Right cardiac atrium (tissue), 5 donors: ENCODE results near the gene DDR1. TPM values are rescaled to one million over a fixed set of nuclear protein-coding genes. Genes with fewer than 3 reads are reported as not detected.
"Not testable (repeated sequence)": the region's sequence is repeated elsewhere in the genome, so short reads cannot be mapped to it uniquely, and the experiment has no call there.

ENCODE experiments used
- ATAC-seq, 2 donors: fragments of 200-7000 bp; cut with Tn5 transposase; one replicate each; pipeline versions ENCODE4 v1.8.0 to v1.9.1; 2020; ENCODE audit warnings: moderate library complexity in 2 of 2, mild to moderate bottlenecking in 1 of 2
- DNase-seq, 3 donors: peaks; one replicate each; pipeline ENCODE4 v3.0.0-alpha.2; 2020
- H3K27ac ChIP-seq: one replicate; pipeline ENCODE4 v1.5.1; 2013; ENCODE audit warnings: mild to moderate bottlenecking, low read length, control low read depth, moderate library complexity
- H3K27me3 ChIP-seq: one replicate; pipeline ENCODE4 v1.6.1; 2013; ENCODE audit not compliant: control insufficient read depth, insufficient read depth
- H3K4me1 ChIP-seq: one replicate; pipeline ENCODE4 v1.6.1; 2013; ENCODE audit warnings: low read length; ENCODE audit not compliant: control insufficient read depth, insufficient read depth
- H3K4me3 ChIP-seq: one replicate; pipeline ENCODE4 v1.5.1; 2013; ENCODE audit warnings: low read length, control low read depth
- H3K9me3 ChIP-seq: one replicate; pipeline ENCODE4 v1.6.1; 2013; ENCODE audit warnings: low read length; ENCODE audit not compliant: control insufficient read depth
- WGBS: extraction: QIAGEN DNeasy Blood & Tissue Kit; methylation state at CpG from one replicate; pipeline ENCODE4 v1.1.7; 2013; 5-methylcytosine and 5-hydroxymethylcytosine counted together
- intact Hi-C, 4 donors: fragments of 100-400 bp; cut with DNase I; formaldehyde crosslinking; loops; one replicate each; pipeline versions ENCODE4 v1.11.0 to v1.14.0; 2022 to 2023
- polyA plus RNA-seq: library from polyadenylated mRNA; stranded (reverse); fragments of 200-250 nt; gene quantifications from one replicate; pipeline ENCODE4 v1.2.3, GENCODE V29; 2013
- total RNA-seq, 4 donors: library from RNA; stranded (reverse); fragmentation: NEBNext Ultra II Directional; extraction: Animal tissue kit (Norgen Biotek cat#: 25700); gene quantifications; one replicate each; pipeline ENCODE4 v1.2.1, GENCODE V29; 2021
- donor health status: healthy with polysubstance abuse.
- donor health status: DM: no; HTN: yes; CAD: no.
- donor health status: DM: no; HTN: no; CAD: no.
- donor health status: DM: no; HTN: yes; CAD: no; lungs with severe emphysema.
- donor health status: DM: yes; HTN: yes; CAD: no.

The DDR1 gene
- total and polyA plus RNA-seq, 5 donors: 46.9 to 120 (median 97.1) TPM

DNA sequence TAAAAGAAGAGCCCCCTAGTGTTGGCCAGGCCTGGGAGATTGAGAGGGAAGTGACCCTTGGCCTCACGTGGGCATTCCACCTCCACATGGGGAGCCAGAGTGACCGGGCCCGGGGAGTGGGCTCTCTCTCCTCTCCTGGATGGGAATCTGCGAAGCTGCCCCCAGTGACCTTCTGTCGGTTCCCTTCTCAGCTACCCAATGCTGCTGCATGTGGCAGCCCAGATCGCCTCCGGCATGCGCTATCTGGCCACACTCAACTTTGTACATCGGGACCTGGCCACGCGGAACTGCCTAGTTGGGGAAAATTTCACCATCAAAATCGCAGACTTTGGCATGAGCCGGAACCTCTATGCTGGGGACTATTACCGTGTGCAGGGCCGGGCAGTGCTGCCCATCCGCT lies 13.6 kb downstream of the DDR1 start:
- Histone ChIP-seq H3K9me3 (no peaks in the 10 kb centered on the region), H3K27ac (no peak overlapping the region), H3K4me3 (no peak overlapping the region), H3K27me3 (no peaks in the 10 kb centered on the region), H3K4me1 (no peaks in the 10 kb centered on the region)
- intact Hi-C loops: no loop called here
- ATAC-seq (no peak), DNase-seq (peak in 1 of 3 donors; percentile 30)
- WGBS: 85% methylated on average over 16 of the region's 16 CpGs

- H3K27me3 ChIP-seq: no peaks in the 10 kb centered on the region
- H3K27ac ChIP-seq: no peak overlapping the region
- no peak overlapping the region for H3K4me3 ChIP-seq
- H3K4me1 ChIP-seq: no peaks in the 10 kb centered on the region
- no peak for ATAC-seq
- DNase-seq: peak in 2 of 3 donors; percentile 44 to 51
- intact Hi-C loops: no loop called here
- WGBS: 76% methylated on average over 23 of the region's 23 CpGs
- H3K9me3 ChIP-seq: no peaks in the 10 kb centered on the region
Measured at GRCh38 chr6:30898750-30899360, 14.5 kb downstream of the DDR1 start.

GRCh38 chr6:30900863-30901417 lies 16.6 kb downstream of the DDR1 start:
- 77% methylated on average over 1 of the region's 1 CpG for WGBS
- Histone ChIP-seq H3K27me3 (no peaks in the 10 kb centered on the region), H3K9me3 (no peaks in the 10 kb centered on the region), H3K4me1 (no peaks in the 10 kb centered on the region), H3K27ac (no peak overlapping the region), H3K4me3 (no peak overlapping the region)
- ATAC-seq (no peak), DNase-seq (no peak)
- intact Hi-C loops: no loop called here

DNA sequence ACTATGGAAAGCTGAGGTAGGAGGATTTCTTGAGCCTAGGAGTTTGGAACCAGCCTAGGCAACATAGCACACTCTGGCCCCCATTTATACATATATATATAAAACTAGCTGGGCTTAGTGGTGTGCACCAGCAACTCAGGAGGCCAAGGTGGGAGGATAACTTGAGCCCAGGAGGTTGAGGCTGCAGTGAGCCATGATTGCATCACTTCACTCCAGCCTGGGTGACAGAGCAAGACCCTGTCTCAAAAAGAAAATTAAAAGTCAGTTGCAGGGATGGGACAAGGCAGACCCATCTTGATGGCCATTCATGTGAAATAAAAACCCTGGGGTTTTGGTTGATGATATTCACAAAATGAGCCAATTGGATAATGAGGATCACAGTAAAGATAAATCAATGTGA lies 17.1 kb downstream of the DDR1 start:
- ATAC-seq: no peak
- DNase-seq: no peak
- no peak overlapping the region for H3K27ac ChIP-seq
- no peaks in the 10 kb centered on the region for H3K27me3 ChIP-seq
- H3K9me3 ChIP-seq: no peaks in the 10 kb centered on the region
- intact Hi-C loops: no loop called here
- no peak overlapping the region for H3K4me3 ChIP-seq
- H3K4me1 ChIP-seq: no peaks in the 10 kb centered on the region

DNA sequence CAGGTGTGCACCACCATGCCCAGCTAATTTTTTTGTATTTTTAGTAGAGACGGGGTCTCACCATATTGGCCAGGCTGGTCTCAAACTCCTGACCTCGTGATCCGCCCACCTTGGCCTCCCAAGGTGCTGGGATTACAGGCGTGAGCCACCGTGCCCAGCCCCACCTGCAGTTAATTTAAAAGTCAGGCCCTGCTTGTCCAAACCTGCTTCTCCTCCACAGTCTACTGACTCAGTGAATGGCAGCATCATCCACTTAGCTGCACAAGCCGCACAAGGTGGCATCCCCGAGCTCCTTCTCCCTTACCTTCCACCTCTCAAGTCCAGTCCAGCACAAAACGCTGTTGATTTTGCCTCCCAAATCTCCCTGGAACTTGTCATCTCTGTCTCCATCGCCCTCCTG lies 17.9 kb downstream of the DDR1 start:
- DNase-seq, intact Hi-C loops: not testable (repeated sequence)

DNA sequence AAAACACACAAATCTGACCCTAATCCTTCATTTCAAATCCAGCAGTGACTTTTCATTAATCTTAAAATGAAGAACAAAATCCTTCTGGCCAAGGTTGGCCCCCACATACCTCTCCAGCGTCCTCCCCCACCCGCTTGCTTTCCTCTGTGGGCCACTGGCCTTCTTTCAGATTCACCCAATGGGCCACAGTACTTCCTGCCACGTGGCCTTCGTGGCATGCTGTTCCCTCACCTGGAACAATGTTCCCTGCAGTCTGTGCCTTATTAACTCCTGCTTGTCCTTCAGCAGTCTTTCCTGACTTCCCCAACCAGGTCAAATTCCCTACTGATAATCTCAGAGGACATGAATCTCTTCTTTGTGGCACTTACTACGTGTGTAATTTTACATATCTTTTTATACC lies 18.4 kb downstream of the DDR1 start:
- DNase-seq (no peak), ATAC-seq (no peak)
- Histone ChIP-seq H3K9me3 (no peaks in the 10 kb centered on the region), H3K4me1 (no peaks in the 10 kb centered on the region), H3K27me3 (no peaks in the 10 kb centered on the region), H3K27ac (no peak overlapping the region), H3K4me3 (no peak overlapping the region)
- 50% methylated on average over 5 of the region's 5 CpGs for WGBS
- intact Hi-C loops: no loop called here

More for the DNA sequence above, 17.9 kb downstream of the DDR1 start:
- not testable (repeated sequence) for H3K4me3 ChIP-seq, H3K27ac ChIP-seq, H3K4me1 ChIP-seq, H3K27me3 ChIP-seq, H3K9me3 ChIP-seq, ATAC-seq
- WGBS: 75% methylated on average over 9 of the region's 9 CpGs

GRCh38 chr6:30903236-30903635 lies 18.9 kb downstream of the DDR1 start:
- ATAC-seq (no peak), DNase-seq (no peak)
- intact Hi-C loops: no loop called here
- no peaks in the 10 kb centered on the region for H3K27me3 ChIP-seq
- no peak overlapping the region for H3K4me3 ChIP-seq
- peaks cover under 1% of the 10 kb centered on the region for H3K4me1 ChIP-seq
- H3K27ac ChIP-seq: no peak overlapping the region
- 92% methylated on average over 4 of the region's 4 CpGs for WGBS
- no peaks in the 10 kb centered on the region for H3K9me3 ChIP-seq

DNA sequence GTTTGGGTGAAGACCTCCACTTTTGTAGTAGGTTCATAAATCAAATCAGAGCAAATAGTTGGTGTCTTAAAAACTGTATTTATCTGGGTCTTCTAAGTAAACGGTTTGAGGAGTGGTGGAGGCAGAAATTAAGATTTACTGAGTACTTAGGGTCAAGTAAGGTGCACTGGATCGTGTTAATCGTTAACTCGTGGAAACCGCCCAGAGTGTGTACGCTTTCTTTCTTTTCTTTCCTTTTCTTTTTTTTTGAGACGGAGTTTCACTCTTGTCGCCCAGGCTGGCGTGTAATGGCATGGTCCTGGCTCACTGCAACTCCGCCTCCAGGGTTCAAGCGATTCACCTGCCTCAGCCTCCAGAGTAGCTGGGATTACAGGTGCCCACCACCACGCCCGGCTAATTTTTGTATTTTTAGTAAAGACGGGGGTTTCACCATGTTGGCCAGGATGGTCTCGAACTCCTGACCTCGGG lies 23.0 kb downstream of the DDR1 start:
- intact Hi-C loops, DNase-seq, H3K9me3 ChIP-seq, H3K27me3 ChIP-seq, ATAC-seq, H3K27ac ChIP-seq, H3K4me1 ChIP-seq: not testable (repeated sequence)
- WGBS: 54% methylated on average over 16 of the region's 16 CpGs
- peak overlapping the region; percentile 45 for H3K4me3 ChIP-seq

DNA sequence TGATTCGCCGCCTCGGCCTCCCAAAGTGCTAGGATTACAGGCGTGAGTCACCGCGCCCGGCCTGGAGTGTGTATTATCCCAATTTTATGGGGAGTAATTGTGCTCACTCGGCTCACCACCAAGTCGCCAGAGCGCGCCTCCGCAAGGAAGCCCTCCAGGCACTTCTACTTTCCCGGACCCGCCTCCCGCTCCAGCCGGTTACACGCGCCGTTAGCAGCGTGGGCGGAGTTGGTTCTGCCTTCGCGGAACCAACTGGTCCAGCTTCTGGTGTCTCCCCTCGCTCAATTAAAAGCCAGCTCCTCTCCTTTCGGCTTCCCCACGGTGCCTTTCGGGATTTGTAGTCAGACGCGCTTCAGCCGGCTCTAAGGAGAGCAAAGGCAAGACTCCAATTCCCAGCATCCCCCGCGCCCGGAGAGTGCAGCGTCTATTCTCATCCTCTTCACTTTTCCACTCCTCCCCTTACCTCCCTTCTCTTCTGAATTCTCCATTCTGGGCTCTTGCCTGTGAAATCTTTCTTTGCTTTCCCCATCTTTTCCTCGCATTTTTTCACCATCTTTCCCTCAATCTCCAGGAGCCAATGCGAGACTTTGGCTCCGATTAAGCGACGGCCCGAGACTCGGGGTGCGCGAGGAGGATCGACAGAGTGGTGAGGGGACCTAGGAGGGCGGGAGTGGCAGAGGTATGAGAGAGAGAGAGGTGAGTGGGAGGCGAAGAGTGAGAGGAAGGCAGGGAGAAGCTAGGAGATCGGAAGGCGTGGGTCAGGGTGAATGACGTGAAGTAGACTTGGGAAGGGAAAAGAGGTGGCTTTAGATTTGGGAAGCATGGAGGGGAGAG lies 23.7 kb downstream of the DDR1 start, which contains the start of gene GTF2H4:
TSS of gene GTF2H4 (plus strand) at position 450 of the 834 bp plus-strand sequence.
- H3K27ac ChIP-seq: no peak within 1 kb of the TSS

DNA sequence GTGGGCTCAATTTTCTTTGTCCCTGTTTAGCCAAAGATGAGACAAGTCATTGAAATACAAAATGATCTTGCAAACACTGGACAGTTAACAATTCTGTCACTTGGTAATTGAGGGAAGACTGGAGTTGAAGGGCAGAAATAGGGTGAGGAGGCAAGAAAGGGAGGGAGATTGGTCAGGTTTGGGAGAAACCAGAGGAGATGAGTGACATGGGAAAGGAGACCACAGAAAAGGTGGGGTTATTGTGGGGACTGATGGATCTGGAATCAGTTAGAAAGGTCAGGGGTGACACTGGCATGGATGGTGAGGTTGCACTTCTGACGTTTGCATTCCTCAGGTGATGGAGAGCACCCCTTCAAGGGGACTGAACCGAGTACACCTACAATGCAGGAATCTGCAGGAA lies 24.4 kb downstream of the DDR1 start:
- intact Hi-C loops: no loop called here
- Histone ChIP-seq H3K4me3 (peak overlapping the region; percentile 99), H3K27me3 (no peaks in the 10 kb centered on the region), H3K4me1 (peaks cover 8% of the 10 kb centered on the region), H3K27ac (no peak overlapping the region), H3K9me3 (no peaks in the 10 kb centered on the region)
- DNase-seq (no peak), ATAC-seq (no peak)
- 30% methylated on average over 2 of the region's 2 CpGs for WGBS

More for the DNA sequence above, 23.7 kb downstream of the DDR1 start, which contains the start of gene GTF2H4:
- ATAC-seq: peak; percentile 98
- WGBS: under 1% methylated on average over 49 of the region's 49 CpGs
- Histone ChIP-seq H3K9me3 (no peaks in the 10 kb centered on the region), H3K4me3 (peak within 1 kb of the TSS; percentile 99), H3K4me1 (peaks cover 8% of the 10 kb centered on the region), H3K27me3 (no peaks in the 10 kb centered on the region)
- peak; percentile 97 to 99 (median 97) for DNase-seq
- intact Hi-C loops: no loop called here

GRCh38 chr6:30910473-30910872 lies 26.2 kb downstream of the DDR1 start:
- H3K4me1 ChIP-seq, H3K9me3 ChIP-seq, H3K4me3 ChIP-seq, ATAC-seq, H3K27me3 ChIP-seq, H3K27ac ChIP-seq: not testable (repeated sequence)
- 92% methylated on average over 12 of the region's 12 CpGs for WGBS
- intact Hi-C loops: loop anchor here in 2 of 4 donors (10.0 kb wide), 2 partner anchors 164 to 166 kb away; partner anchors contain the start of genes FLOT1 (in 1 of the 2) and IER3 (in 1 of the 2)
- DNase-seq: peak in 1 of 3 donors; percentile 38
